Measurements from ENCODE around the gene TMSB15C. TPM values are rescaled to one million over a fixed set of nuclear protein-coding genes. Genes with fewer than 3 reads are reported as not detected.
"Not testable (repeated sequence)": the region's sequence is repeated elsewhere in the genome, so short reads cannot be mapped to it uniquely, and the experiment has no call there.

The TMSB15C gene
- 1 to 10 TPM; 2.8 to 4.5 TPM for total RNA-seq

DNA sequence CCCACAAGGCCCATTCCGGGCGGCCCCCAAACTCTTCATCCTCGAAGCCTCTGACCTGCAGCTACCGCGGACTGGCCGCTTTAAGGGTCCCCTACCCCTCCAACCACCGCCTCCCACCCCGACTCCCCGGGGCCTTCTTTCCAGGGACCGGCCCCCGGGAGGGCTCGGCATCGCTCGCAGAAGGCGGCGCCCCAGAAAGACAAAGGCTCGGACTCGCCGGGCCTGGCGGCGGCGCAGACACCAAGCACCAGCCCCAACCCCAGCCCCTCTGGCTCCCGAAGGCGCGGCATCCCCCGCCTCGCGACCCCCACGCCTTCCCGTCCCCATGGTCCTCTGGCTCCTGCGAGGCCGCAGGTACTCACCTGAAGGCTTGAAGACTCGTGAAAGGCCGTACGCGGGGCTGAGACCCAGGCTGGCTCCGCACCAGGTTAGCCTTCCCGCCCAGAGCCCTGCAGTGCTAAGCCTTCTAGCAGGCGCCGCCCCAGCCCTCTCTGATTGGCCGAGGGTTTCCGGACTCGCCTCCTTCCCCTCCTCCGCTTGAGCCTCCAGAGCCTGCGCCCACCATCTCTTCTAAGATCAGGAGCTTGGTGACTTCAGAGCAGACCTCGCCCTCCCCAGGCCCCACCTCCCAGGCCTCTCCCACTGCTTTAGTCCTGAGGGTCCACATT is at the start of gene TMSB15C:
Gene TMSB15C, minus strand, starts transcription at position 459 of the 668 bp plus-strand sequence.
- not testable (repeated sequence) for H3K27ac Mint-ChIP-seq; H3K36me3 Mint-ChIP-seq; H3K9me3 Mint-ChIP-seq; DNase-seq (ENCODE audit: low spot score in 2 of 2)
- peak; percentile 99 to 100 for ATAC-seq

DNA sequence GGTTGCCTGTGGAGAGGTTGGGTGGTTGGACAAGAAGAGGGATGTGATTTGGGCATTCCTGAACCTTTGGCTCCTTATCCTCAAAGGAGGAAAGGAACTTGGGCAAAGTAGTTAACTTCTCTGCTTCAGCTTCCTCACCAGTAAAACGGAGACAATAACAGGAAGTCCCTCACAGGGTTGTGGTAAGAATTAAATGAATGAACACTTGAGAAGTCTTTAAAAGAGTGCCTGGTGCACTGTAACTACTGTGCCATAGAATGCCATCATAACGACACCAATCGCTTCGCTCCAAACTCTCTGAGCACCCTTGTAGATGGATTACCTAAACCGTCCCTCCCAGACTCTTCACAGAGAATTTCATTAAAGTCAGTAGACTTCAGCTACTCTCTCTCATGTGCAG is 46.8 kb upstream of the TMSB15C start:
- no peak for DNase-seq (ENCODE audit: low spot score in 2 of 2)

DNA sequence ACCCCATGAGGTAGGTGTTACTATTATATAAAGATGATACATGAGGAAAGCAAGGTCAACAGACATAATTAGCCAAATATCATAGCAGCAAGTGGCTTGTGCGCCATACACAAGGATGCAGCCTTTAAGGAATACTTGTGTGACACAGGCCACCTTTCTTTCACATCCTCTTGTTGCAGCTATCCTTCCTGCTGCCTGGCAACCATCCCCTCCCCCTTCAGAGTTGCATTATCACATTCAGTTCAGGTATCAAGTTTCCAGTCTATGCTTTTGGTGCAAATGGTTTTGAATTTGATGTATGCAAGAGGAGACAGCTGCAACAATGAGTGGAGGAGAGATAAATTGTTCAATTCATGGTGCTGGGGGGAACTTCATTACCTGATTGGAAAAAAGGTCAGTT is 42.7 kb upstream of the TMSB15C start:
- Mint-ChIP-seq H3K27ac (no peak overlapping the region), H3K36me3 (no peaks in the 10 kb centered on the region), H3K9me3 (no peaks in the 10 kb centered on the region)
- no peak for DNase-seq (ENCODE audit: low spot score in 2 of 2)
- ATAC-seq, result peak in 1 of 2 donors; percentile 16

More for the DNA sequence above, 46.8 kb upstream of the TMSB15C start:
- Mint-ChIP-seq H3K27ac (peak overlapping the region in 1 of 2 donors; percentile 68), H3K9me3 (no peaks in the 10 kb centered on the region), H3K36me3 (no peaks in the 10 kb centered on the region)
- peak; percentile 81 to 95 for ATAC-seq

DNA sequence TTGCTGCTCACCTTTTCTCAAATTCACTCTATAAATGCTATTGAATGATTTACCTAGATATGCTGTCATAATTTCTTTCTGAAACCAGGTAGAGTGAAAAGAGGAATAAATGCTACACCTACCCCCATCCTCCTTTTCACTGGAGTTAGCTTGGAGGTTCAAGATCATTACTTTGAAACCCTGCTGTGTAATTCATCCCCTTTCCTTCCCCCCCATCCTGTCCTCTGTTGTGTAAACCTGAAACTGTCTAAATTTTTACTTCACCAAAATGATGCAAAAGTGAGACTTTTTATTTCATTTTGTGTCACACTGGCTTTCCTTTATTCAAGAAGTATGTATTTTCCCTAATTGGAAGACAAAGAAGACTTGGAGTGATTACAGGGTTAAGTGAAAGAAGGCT is 41.7 kb upstream of the TMSB15C start:
- peak overlapping the region in 1 of 2 donors; percentile 75 for H3K27ac Mint-ChIP-seq
- no peak for DNase-seq (ENCODE audit: low spot score in 2 of 2)
- H3K36me3 Mint-ChIP-seq, result no peaks in the 10 kb centered on the region
- no peaks in the 10 kb centered on the region for H3K9me3 Mint-ChIP-seq
- ATAC-seq, result peak in 1 of 2 donors; percentile 86

DNA sequence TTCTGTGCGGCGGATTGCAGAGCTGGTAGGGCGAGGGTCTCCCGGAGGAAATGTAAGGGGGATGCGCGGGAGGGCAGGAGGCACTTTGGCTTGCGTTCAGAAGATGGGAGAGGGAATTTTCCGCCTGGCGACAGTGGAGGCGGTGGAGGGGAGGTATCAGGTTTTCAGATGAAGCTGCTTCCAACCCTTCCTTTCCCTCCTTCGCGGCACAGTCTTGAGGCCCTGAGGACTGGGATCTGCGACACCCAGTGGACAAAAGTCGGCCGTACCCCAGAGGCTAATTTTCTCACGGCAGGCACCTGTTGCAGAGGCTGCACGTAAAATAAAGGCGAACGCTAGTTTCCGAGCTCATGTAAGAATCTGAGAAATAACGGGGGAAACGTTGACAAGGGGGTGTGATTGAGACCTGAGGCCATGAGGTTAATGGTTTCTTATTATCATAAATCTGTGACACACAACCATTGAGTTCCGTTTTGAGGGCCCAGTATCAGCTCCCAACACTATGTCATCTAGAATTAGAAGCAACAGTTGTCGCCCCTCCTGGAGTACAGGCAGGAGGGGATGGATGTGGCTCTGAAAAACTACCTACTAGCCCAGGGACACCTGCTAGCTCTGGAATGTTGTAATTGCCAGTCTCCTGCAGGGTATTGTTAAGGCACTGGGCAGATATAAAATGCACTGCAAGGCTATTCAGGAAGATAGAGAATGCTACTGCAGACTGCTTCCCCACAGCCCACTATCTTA is 37.4 kb upstream of the TMSB15C start:
- Mint-ChIP-seq H3K27ac (peak overlapping the region; percentile 36 to 56), H3K36me3 (no peaks in the 10 kb centered on the region), H3K9me3 (no peaks in the 10 kb centered on the region)
- peak; percentile 61 to 66 for ATAC-seq
- DNase-seq (ENCODE audit: low spot score in 2 of 2), result peak in 1 of 2 donors; percentile 37

DNA sequence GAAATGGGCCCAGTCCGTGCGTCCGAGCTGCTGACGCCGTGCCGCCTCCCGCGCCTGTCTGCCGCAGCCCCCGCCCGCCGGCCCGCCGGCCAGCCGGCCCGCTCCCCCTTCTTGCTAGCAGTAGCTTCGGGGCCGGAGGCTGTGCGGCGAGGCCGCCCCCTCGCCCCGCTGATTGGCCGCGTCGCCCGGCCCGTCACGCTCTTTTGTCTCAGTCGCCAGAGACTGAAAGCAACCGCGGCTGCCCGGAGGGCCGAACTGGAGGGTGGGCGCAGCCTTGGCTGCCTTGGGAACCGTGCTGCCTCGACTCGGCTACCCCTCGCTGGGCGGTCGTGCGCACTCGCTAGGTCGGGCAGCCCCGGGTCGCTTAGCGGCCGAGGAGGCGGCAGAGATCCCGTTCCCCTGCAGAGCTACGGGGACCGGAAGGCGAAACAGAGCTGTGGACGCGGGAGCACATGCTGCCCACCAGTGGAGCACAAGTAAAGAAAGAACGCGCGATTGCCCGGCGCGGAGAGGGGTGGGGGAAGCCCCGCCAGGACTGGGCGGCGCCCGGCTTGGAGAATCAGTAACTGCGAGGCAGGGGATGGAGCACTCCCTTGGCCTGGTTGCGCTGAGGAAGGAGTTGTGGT is 36.4 kb upstream of the TMSB15C start, which contains the start of gene ZCCHC18:
Gene ZCCHC18, plus strand, starts transcription at position 198 of the 626 bp plus-strand sequence. CDS start 1,589 bp downstream, outside the sequence.
- Mint-ChIP-seq H3K9me3 (no peaks in the 10 kb centered on the region), H3K36me3 (no peaks in the 10 kb centered on the region), H3K27ac (peak within 1 kb of the TSS; percentile 36 to 56)
- DNase-seq (ENCODE audit: low spot score in 2 of 2) (peak in 1 of 2 donors; percentile 27), ATAC-seq (peak; percentile 61 to 80)

DNA sequence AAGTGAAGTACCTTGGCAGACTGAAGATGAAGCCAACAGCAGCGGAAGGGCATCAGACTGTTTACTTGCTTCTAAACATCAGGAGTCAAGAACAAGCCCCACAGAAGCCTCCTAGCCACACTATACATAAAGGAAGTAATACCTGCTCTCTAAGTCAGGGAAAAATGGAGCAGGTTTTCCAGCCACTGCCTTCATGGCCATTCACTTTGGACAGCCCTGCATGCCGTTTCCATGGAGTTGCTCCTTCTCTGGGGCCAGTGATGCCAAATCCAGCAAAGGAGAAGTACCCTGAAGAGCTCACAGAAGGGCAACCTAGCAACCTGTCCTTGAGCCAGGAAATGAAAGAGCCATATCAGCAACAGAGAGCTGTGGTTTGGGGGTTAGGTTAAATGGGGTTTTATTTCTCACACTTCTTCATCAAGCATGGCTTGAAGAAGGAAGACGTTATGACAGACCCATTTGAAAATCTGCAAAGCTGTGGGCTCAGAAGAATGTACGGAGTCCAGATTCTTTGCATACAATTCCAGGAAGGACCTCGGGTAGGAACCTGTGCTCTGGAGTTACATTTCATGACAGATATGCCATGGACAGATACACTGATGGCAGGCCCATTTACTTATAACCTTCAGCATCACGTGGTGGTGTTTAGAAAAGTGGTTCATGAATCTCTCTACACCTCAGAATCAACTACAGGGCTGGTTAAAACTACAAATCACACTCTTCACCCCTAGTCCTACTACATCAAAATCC is 34.6 kb upstream of the TMSB15C start:
- not testable (repeated sequence) for DNase-seq (ENCODE audit: low spot score in 2 of 2); H3K27ac Mint-ChIP-seq; H3K9me3 Mint-ChIP-seq; H3K36me3 Mint-ChIP-seq
- peak; percentile 42 to 67 for ATAC-seq

DNA sequence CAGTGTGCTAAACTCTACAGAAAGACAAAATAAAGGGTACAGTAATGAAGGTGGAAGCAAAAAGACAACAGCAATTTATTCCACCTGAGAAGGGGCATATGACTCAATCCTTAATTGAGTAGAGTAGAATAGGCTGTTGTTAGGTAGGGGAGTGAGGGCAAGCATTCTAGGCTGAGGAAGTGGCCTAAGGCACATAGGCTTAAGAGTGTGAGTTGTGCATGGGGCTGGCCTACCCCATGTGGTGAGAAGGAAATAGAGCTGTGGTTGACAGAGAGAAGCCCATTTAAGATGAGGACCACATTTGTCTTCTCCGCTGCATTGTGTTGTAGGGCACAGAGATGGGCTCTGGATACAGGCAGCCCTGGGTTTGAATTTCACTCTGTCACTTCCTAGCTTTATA is 32.9 kb upstream of the TMSB15C start:
- Mint-ChIP-seq H3K36me3 (no peaks in the 10 kb centered on the region), H3K27ac (no peak overlapping the region), H3K9me3 (no peaks in the 10 kb centered on the region)
- ATAC-seq (no peak), DNase-seq (ENCODE audit: low spot score in 2 of 2) (no peak)

DNA sequence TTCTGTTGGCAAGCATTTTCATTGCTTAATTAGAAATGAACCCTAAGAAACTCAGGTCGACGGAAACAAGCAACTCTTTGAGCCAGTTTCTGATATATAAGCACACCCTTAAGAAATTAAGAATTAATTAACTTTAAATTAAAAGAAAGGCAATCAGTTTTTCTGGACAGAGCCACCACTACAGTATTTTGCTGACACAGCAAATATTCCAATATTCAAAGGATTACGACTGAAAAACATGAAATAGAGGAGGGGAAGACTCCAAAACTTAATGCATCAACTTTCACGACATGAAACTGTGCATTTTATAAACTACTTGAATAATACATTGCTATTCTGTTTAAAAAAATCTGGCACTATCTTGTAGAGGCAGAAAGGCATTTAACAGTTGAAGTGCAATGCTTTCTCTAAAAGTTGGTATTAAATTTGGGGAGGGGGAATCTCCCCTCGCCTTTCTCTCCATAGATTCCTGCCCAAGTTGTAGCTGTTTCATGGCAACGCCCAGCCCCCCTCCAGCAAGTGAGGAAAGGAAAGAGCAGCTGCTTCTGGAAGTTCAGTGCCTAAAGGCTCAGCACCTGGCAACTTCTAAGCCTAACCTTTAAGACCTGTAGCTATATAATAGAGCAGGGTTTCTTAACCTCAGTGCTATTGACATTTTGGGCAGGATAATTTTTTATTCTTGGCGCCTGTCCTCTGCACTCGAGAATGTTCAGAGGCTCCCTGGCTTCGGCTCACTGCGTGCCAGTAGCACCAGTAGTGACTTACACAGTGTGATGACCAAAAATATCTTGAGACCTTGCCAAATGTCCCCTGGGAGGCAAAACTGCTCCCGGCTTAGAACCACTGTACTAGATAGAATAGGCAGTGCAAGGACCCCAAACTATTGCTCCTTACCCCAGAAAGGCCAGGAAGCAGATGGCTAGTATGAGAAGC is 29.6 kb upstream of the TMSB15C start:
- no peak for ATAC-seq

DNA sequence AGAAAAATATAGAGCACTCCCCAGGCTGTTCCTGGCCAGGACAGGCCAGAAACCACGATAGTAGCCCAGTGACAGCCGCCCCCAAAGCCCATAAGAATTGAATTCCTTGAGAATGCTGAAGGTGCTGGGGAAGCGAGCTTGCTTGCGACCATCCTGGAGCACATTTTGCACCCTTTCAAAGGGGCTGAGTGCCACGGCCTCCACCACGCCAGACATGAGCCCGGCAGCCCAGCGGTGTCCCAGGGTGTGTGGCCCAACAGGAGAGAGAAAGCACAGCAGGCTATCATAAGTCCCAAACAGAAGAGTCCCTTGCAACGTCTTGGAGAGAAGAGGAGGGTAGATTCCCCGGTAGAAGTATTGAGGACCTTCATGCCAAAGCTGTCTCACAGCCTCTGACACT is 28.6 kb upstream of the TMSB15C start:
- no peaks in the 10 kb centered on the region for H3K9me3 Mint-ChIP-seq
- H3K27ac Mint-ChIP-seq, result no peak overlapping the region
- H3K36me3 Mint-ChIP-seq, result no peaks in the 10 kb centered on the region
- ATAC-seq, result no peak
- no peak for DNase-seq (ENCODE audit: low spot score in 2 of 2)

More for the DNA sequence above, 29.6 kb upstream of the TMSB15C start:
- H3K27ac Mint-ChIP-seq, result no peak overlapping the region
- no peak for DNase-seq (ENCODE audit: low spot score in 2 of 2)
- H3K9me3 Mint-ChIP-seq, result no peaks in the 10 kb centered on the region
- no peaks in the 10 kb centered on the region for H3K36me3 Mint-ChIP-seq

DNA sequence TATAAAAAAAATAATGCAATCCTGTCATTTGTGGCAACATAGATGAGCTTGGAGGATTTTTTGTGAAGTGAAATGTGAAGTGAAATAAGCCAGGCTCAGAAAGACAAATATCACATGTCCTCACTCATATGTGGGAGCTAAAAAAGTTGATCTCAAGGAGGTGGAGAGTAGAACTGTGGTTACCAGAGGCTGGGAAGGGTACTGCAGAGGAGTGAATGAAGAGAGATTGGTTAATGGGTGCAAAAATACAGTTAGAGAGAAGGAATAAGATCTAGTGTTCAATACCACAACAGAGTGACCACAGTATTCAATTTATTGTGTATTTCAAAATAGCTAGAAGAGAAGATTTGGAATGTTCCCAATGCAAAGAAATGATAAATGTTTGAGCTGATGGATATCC is 22.9 kb upstream of the TMSB15C start:
- no peaks in the 10 kb centered on the region for H3K36me3 Mint-ChIP-seq
- ATAC-seq, result no peak

DNA sequence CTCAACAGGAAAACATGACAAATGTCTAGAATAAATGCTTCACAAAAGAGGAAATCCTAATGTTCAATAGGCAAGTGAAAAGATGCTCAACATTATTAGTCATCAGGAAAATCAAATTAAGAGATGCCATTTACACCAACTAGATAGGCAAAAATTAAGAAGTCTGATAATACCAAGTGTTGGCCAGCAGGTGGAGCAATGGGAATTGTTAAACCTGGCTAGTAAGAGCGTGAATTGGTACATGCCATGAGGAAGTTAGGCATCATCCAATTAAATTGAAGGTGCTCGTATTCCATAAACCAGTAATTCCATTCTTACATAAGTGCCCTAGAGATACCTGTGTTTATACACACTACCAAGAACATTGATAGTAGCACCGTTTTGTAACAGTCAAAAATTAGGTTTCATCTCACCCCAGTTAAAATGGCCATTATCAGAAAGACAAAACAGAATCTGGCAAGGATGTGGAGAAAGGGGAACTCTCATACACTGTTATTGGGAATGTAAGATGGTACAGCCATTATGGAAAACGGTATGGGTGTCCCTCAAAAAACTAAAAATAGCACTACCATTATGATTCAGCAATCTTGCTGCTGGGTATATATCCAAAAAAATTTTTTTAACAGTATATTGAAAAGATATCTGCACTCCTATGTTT is 22.2 kb upstream of the TMSB15C start:
- H3K27ac Mint-ChIP-seq, result no peak overlapping the region
- H3K36me3 Mint-ChIP-seq, result no peaks in the 10 kb centered on the region
- ATAC-seq, result peak; percentile 46 to 62
- H3K9me3 Mint-ChIP-seq, result no peaks in the 10 kb centered on the region
- DNase-seq (ENCODE audit: low spot score in 2 of 2), result peak in 1 of 2 donors; percentile 27

More for the DNA sequence above, 22.9 kb upstream of the TMSB15C start:
- no peak for DNase-seq (ENCODE audit: low spot score in 2 of 2)
- no peaks in the 10 kb centered on the region for H3K9me3 Mint-ChIP-seq
- no peak overlapping the region for H3K27ac Mint-ChIP-seq

DNA sequence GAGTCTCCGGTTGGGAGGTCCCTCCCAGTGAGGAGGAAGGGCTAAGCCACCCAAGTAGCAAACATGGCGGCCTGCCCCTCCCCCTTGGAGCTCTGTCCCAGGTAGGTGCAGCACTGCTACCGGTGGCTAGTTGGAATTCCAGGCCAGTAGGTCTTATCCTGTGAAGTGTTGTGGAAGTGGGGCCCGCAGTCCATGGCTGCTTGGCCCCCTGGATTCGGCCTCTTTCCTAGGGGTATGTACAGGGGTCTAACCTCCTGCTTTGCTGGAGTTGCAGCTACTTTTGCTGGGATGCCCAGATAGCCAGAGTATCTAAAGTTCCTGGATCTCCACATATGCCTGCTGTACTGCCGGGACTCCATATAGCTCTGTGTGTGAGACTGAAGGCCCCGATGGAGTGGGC is 9.9 kb upstream of the TMSB15C start:
- DNase-seq (ENCODE audit: low spot score in 2 of 2) (no peak), ATAC-seq (no peak)
- Mint-ChIP-seq H3K27ac (no peak overlapping the region), H3K9me3 (no peaks in the 10 kb centered on the region), H3K36me3 (no peaks in the 10 kb centered on the region)

DNA sequence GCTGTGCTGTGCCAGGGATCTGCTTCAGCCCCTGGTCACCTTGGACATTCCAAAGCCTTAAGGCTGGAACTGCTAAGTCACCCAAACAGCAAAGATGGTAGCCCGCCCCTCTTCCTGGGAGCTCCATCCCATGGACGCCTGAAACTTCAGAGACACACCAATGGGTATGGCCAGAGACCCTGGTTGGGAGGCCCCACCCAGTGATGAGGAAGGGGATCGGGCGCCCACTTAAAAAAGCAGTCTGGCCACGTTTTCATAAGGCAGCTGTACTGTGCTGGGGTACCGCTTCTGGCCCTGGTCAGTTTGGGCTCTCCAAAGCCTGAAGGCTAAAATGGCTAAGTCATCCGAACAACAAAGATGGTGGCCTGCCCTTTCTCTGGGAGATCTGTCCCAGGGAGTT is 9.4 kb upstream of the TMSB15C start:
- no peak for ATAC-seq
- Mint-ChIP-seq H3K27ac (no peak overlapping the region), H3K36me3 (no peaks in the 10 kb centered on the region)

DNA sequence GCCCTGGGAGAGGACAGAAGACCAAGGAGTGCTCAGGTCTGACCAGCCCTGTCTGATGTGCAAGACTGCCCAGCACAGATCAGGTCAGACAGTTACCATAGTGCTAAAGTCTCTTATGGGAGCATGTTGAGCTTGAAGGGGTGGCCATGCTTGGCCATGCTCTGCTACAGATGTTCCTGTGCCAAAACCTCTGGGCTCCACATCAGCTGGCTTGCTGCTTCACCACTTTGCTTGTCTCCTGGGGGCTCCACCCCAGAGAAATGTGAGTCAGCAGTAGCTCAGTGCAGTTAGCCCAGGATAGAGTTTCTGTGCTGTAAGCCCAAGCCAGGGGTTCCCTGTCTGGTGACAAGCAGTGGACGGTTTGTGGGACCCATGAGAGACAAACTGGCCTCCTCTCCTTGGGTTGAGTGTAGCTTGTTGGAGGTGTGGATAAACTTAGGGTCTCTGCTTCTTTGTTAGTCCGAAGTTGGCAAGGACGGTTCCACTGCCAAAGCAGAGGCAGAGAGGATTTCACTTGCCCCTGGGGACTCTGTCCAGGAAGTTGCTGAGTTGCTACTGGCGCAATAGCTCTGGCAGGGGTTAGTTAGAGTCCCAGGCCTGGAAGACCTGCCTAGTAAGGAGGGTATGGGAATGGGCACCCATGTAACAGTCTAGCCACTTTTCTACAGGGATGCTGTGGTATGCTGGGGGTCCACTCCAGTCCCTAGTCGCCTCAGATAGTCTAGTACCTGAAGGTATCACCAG is 8.7 kb upstream of the TMSB15C start:
- Mint-ChIP-seq H3K9me3 (no peaks in the 10 kb centered on the region), H3K36me3 (no peaks in the 10 kb centered on the region), H3K27ac (no peak overlapping the region)
- no peak for ATAC-seq
- DNase-seq (ENCODE audit: low spot score in 2 of 2), result no peak

More for the DNA sequence above, 9.4 kb upstream of the TMSB15C start:
- no peaks in the 10 kb centered on the region for H3K9me3 Mint-ChIP-seq
- DNase-seq (ENCODE audit: low spot score in 2 of 2), result no peak

All from activated naive CD4-positive, alpha-beta T cell treated with anti-CD3 and anti-CD28 coated beads, Interleukin-2, amount 50 U/mL, for 72 hours (primary cell).